HEK293T (cell line): Measurements from ENCODE around the gene WNT2B.

Experiments used
- CTCF ChIA-PET: fragments of 350-600 bp; formaldehyde crosslinking; extraction: SDS; loops from one replicate; lab custom pipeline; 2021; ENCODE audit warnings: antibody characterized with exemption, inconsistent platforms; lab: Yijun Ruan, JAX
- POLR2A ChIA-PET: fragments of 350-600 bp; formaldehyde crosslinking; extraction: SDS; loops from one replicate; lab custom pipeline; 2020; ENCODE audit warnings: antibody characterized with exemption, inconsistent platforms; lab: Yijun Ruan, JAX
- DNase-seq: peaks from one replicate; pipeline ENCODE4 v3.0.0; 2012; ENCODE audit warnings: mixed read lengths; ENCODE audit errors: extremely low spot score
- ARNT ChIP-seq: fragments of 450-650 bp; IDR thresholded peaks from 2 replicates; pipeline ENCODE4 v1.6.1; 2017; ENCODE audit warnings: mild to moderate bottlenecking
- BHLHE40 ChIP-seq: fragments of 450-650 bp; IDR thresholded peaks from 2 replicates; pipeline ENCODE4 v1.6.1; 2016; ENCODE audit warnings: mild to moderate bottlenecking, moderate library complexity, borderline replicate concordance
- CTBP1 ChIP-seq: fragments of 450-650 bp; IDR thresholded peaks from 2 replicates; pipeline ENCODE4 v1.6.1; 2016; ENCODE audit warnings: borderline replicate concordance
- ELF4 ChIP-seq: fragments of 450-650 bp; IDR thresholded peaks from 2 replicates; pipeline ENCODE4 v1.6.1; 2017; ENCODE audit warnings: antibody characterized with exemption
- FOXA1 ChIP-seq: fragments of 450-650 bp; IDR thresholded peaks from 2 replicates; pipeline ENCODE4 v1.6.1; 2016; ENCODE audit warnings: mild to moderate bottlenecking
- FOXK2 ChIP-seq: fragments of 450-650 bp; IDR thresholded peaks from 2 replicates; pipeline ENCODE4 v1.6.1; 2016; ENCODE audit warnings: mild to moderate bottlenecking
- FOXM1 ChIP-seq: fragments of 450-650 bp; IDR thresholded peaks from 2 replicates; pipeline ENCODE4 v1.6.1; 2017; ENCODE audit warnings: mild to moderate bottlenecking, borderline replicate concordance
- HDGF ChIP-seq: fragments of 450-650 bp; IDR thresholded peaks from 2 replicates; pipeline ENCODE4 v1.6.1; 2017; ENCODE audit warnings: antibody characterized with exemption, borderline replicate concordance
- L3MBTL2 ChIP-seq: fragments of 450-650 bp; conservative IDR thresholded peaks from 2 replicates; pipeline ENCODE4 v1.6.1; 2016; ENCODE audit warnings: mild to moderate bottlenecking
- LEF1 ChIP-seq: fragments of 450-650 bp; IDR thresholded peaks from 2 replicates; pipeline ENCODE4 v1.6.1; 2017; ENCODE audit warnings: mild to moderate bottlenecking, borderline replicate concordance
- NFRKB ChIP-seq: fragments of 450-650 bp; IDR thresholded peaks from 2 replicates; pipeline ENCODE4 v1.6.1; 2016; ENCODE audit warnings: mild to moderate bottlenecking, moderate library complexity
- PKNOX1 ChIP-seq: fragments of 450-650 bp; IDR thresholded peaks from 2 replicates; pipeline ENCODE4 v1.6.1; 2016
- SP1 ChIP-seq: fragments of 450-650 bp; IDR thresholded peaks from 2 replicates; pipeline ENCODE4 v1.6.1; 2017
- SUZ12 ChIP-seq: fragments of 450-650 bp; IDR thresholded peaks from 2 replicates; pipeline ENCODE4 v1.6.1; 2016; ENCODE audit warnings: mild to moderate bottlenecking
- TARDBP ChIP-seq: fragments of 450-650 bp; IDR thresholded peaks from 2 replicates; pipeline ENCODE4 v1.6.1; 2016
- ZNF384 ChIP-seq: fragments of 450-650 bp; IDR thresholded peaks from 2 replicates; pipeline ENCODE4 v1.6.1; 2016

WNT2B gene

DNA sequence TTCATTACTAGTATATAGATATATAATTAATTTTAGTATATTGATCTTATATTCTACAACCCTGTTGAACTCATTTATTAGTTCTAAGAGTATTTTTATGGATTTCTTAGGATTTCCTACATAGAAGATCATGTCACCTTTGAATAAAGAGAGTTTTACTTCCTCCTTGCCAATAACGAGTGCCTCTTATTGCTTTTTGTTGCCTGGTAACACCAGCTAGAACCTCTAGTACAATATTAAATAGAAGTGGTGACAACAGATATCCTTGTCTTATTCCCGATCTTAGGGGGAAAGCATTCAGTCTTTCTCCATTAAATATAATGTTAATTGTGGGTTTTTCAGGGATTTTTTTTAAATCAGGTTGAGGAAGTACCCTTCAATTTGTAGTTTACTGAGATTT lies 40.8 kb downstream of the WNT2B start:
- TF ChIP-seq L3MBTL2, result no peak
- no peak for TF ChIP-seq NFRKB
- TF ChIP-seq SP1, result no peak
- no peak for TF ChIP-seq BHLHE40
- TF ChIP-seq SUZ12, result no peak
- no peak for TF ChIP-seq TARDBP
- TF ChIP-seq ZNF384, result no peak
- TF ChIP-seq LEF1, result no peak
- no peak for TF ChIP-seq CTBP1
- TF ChIP-seq PKNOX1, result no peak
- no peak for TF ChIP-seq ARNT
- no peak for TF ChIP-seq FOXK2
- no peak for TF ChIP-seq HDGF
- DNase-seq, result no peak
- POLR2A ChIA-PET, result no interaction called here
- CTCF ChIA-PET, result no interaction called here

- DNase-seq, result no peak
- ChIA-PET POLR2A (no interaction called here), CTCF (no interaction called here)
- TF ChIP-seq BHLHE40 (no peak), FOXK2 (no peak), TARDBP (no peak), SP1 (no peak), ELF4 (no peak), FOXM1 (no peak), ARNT (no peak), L3MBTL2 (no peak), HDGF (no peak), CTBP1 (no peak), FOXA1 (no peak)
Measured at GRCh38 chr1:112554411-112554810, 45.6 kb downstream of the WNT2B start.

DNA sequence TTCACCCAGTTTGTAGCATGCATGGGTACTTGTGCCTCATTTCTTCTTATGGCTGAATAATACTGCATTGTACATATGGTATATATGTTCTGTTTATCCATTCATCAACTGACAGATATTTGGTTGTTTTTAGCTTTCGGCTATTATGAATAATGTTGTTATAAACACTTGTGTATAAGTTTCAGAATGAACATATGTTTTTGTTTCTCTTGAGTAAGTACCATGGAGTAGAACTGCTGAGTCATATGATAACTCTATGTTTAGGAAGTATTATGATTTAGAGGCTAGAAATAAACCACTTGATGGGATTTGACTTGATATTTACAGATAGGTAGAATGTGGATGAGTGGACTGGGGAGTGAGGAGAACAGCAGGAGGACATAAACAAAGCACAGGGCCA lies 48.6 kb downstream of the WNT2B start:
- ChIA-PET POLR2A (no interaction called here), CTCF (no interaction called here)
- no peak for DNase-seq
- TF ChIP-seq SP1, result no peak
- no peak for TF ChIP-seq CTBP1
- TF ChIP-seq ZNF384, result no peak
- TF ChIP-seq PKNOX1, result no peak
- TF ChIP-seq FOXM1, result no peak
- TF ChIP-seq NFRKB, result no peak
- no peak for TF ChIP-seq TARDBP
- TF ChIP-seq BHLHE40, result no peak
- no peak for TF ChIP-seq HDGF
- no peak for TF ChIP-seq FOXK2
- TF ChIP-seq SUZ12, result no peak
- TF ChIP-seq ELF4, result no peak

GRCh38 chr1:112558634-112559033 lies 49.9 kb downstream of the WNT2B start:
- TF ChIP-seq FOXM1 (no peak), ELF4 (no peak), ARNT (no peak), TARDBP (no peak), BHLHE40 (no peak), SP1 (no peak), CTBP1 (no peak), FOXK2 (no peak), NFRKB (no peak), SUZ12 (no peak)
- DNase-seq, result no peak
- ChIA-PET POLR2A (no interaction called here), CTCF (no interaction called here)

- no peak for DNase-seq
- CTCF ChIA-PET, result no interaction called here
- POLR2A ChIA-PET, result no interaction called here
- TF ChIP-seq SUZ12, result no peak
- no peak for TF ChIP-seq FOXA1
- no peak for TF ChIP-seq LEF1
- TF ChIP-seq FOXM1, result no peak
- no peak for TF ChIP-seq HDGF
- TF ChIP-seq ARNT, result no peak
- TF ChIP-seq PKNOX1, result no peak
- no peak for TF ChIP-seq CTBP1
- TF ChIP-seq ZNF384, result no peak
Measured at GRCh38 chr1:112563341-112563740, 54.6 kb downstream of the WNT2B start.

DNA sequence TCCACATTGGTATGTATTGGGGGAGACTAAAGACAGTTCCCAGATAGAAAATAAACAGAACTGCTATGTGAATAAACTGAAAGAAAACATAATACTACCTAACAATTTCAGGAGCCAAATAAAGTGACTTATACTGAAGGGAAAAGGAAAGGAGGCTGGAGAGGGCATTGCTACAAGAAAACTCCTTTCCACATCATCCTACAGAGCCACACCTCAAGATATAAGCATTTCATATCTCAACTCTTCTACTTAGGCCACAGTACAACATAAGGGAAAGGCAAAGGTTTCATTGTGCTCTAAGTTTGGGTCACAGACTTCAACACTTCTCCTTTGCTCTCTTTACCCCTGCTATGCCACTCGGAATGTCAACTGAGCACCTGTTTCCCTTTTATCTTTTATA lies 55.3 kb downstream of the WNT2B start:
- ChIA-PET POLR2A (no interaction called here), CTCF (no interaction called here)
- no peak for DNase-seq
- no peak for TF ChIP-seq ZNF384
- TF ChIP-seq ARNT, result no peak
- TF ChIP-seq SP1, result no peak

DNA sequence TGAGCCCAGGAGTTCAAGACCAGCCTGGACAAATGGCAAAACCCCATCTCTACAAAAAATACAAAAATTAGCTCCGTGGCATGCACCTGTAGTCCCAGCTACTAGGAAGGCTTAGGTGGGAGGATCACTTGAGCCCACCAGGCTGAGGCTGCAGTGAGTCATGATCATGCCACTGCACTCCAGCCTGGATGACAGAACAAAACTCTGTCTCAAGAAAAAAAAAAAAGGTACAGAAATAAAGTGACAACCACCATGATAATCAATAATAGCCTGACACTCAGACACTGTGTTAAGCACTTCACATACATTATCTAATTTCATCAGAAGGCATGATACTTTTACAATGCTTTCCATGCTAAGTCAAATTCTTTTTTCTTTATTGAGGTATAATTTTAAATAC lies 57.0 kb downstream of the WNT2B start:
- ChIA-PET CTCF (no interaction called here), POLR2A (no interaction called here)
- TF ChIP-seq SUZ12 (no peak), SP1 (no peak)
- no peak for DNase-seq
